HG02623 (cell line): ENCODE data around the gene SMYD3.
A peak's percentile ranks its signal among the peaks of the same experiment; 100 is the strongest.
"Not testable (repeated sequence)": the region's sequence is repeated elsewhere in the genome, so short reads cannot be mapped to it uniquely, and the experiment has no call there.

ENCODE experiments used
- ATAC-seq: cut with Tn5 transposase; IDR thresholded peaks from one replicate; pipeline ENCODE4 v1.9.1; 2021; ENCODE audit warnings: moderate library complexity; ENCODE audit not compliant: unreplicated experiment

The SMYD3 gene

GRCh38 chr1:245825128-245825901 lies 681.8 kb downstream of the SMYD3 start:
- no peak for ATAC-seq

GRCh38 chr1:245823408-245824147 lies 683.5 kb downstream of the SMYD3 start:
- ATAC-seq, result no peak

- ATAC-seq, result no peak
These were observed 684.1 kb downstream of the SMYD3 start for GRCh38 chr1:245822996-245823395.

- ATAC-seq, result not testable (repeated sequence)
These were observed 688.7 kb downstream of the SMYD3 start for GRCh38 chr1:245818363-245818762.

GRCh38 chr1:245816496-245816895 lies 690.6 kb downstream of the SMYD3 start:
- not testable (repeated sequence) for ATAC-seq

GRCh38 chr1:245814651-245815050 lies 692.4 kb downstream of the SMYD3 start:
- ATAC-seq, result no peak

- no peak for ATAC-seq
These were observed 694.8 kb downstream of the SMYD3 start for GRCh38 chr1:245812278-245812677.

GRCh38 chr1:245810789-245811337 lies 696.2 kb downstream of the SMYD3 start:
- ATAC-seq, result no peak

- no peak for ATAC-seq
These were observed 696.8 kb downstream of the SMYD3 start for GRCh38 chr1:245810181-245810769.

GRCh38 chr1:245809361-245809760 lies 697.7 kb downstream of the SMYD3 start:
- ATAC-seq, result no peak

GRCh38 chr1:245807954-245808719 lies 698.9 kb downstream of the SMYD3 start:
- ATAC-seq, result no peak

- ATAC-seq, result peak; percentile 82
These were observed 699.8 kb downstream of the SMYD3 start for GRCh38 chr1:245807306-245807705.

- no peak for ATAC-seq
These were observed 701.5 kb downstream of the SMYD3 start for GRCh38 chr1:245805532-245805931.

- ATAC-seq, result no peak
These were observed 702.4 kb downstream of the SMYD3 start for GRCh38 chr1:245804696-245805095.

GRCh38 chr1:245803666-245804037 lies 703.4 kb downstream of the SMYD3 start:
- ATAC-seq, result no peak

GRCh38 chr1:245802941-245803665 lies 704.0 kb downstream of the SMYD3 start:
- ATAC-seq, result no peak

- ATAC-seq, result no peak
These were observed 706.0 kb downstream of the SMYD3 start for GRCh38 chr1:245800901-245801605.

GRCh38 chr1:245798349-245798711 lies 708.7 kb downstream of the SMYD3 start:
- ATAC-seq, result no peak

GRCh38 chr1:245797592-245798348 lies 709.3 kb downstream of the SMYD3 start:
- no peak for ATAC-seq
